GM21528 (cell line): ENCODE data around the gene RAB27B.

Experiments
- ATAC-seq: cut with Tn5 transposase; IDR thresholded peaks from one replicate; pipeline ENCODE4 v1.9.1; 2021; ENCODE audit warnings: mild to moderate bottlenecking, moderate library complexity; ENCODE audit not compliant: unreplicated experiment, low FRiP score

The RAB27B gene

DNA sequence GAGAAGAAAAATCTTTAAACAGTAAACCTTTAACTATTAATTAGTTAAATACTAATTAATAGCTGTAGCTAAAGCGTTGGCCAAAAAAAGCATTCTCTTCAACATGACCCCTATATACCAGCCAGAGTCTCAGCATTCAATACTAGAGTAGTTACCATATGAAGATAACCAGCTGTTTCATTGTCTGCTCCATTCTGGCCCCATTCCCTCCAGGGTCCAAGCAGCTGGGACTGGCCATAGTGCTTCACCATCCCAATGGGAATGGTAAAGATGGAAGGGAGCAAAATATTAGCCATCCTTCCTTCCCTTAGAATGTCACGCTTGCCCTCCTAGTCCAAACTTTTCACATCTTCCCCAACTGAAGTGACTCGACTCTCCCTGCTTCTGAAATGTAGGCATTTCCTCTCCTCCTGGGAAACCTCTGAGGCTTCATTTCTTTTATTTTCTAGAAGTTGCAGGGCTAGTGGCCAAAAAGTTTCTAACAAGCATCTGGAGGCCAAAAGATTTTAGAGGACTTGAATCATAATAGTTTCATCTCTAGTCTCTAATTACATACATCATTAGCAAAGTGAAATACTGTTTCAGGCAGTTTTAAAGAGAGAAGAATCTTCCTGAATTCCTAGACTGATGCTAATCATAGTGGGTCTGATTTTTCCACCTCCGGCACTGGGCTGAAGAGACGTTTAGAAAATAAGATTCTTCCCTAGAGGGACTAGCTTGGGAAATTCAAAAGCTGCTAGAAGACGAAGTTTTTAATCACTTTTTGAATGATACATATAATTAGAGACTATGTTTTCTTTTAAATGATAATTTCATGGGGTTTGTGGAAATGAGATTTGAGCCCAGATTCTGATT is 78.3 kb downstream of the RAB27B start:
- no peak for ATAC-seq

DNA sequence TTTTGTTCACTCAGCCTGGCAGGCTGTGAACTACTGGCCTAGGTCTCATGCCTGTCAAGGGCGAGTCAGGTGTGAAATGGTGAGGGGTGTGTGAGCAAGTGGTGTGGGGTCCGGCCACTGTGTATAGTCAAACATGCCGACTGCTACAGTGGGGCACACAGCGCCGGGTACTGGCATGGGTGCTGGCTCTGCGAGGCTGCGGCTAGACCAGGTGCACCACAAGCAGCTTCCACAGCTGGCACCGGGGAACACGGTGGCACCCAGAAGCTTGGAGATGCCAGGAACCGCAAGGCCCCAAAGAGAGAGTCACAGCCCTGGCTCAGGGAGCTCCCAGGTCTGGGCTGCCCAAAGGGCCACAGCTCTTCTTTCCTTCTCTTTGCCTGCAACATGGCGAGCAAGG is 81.3 kb downstream of the RAB27B start:
- ATAC-seq, result no peak

DNA sequence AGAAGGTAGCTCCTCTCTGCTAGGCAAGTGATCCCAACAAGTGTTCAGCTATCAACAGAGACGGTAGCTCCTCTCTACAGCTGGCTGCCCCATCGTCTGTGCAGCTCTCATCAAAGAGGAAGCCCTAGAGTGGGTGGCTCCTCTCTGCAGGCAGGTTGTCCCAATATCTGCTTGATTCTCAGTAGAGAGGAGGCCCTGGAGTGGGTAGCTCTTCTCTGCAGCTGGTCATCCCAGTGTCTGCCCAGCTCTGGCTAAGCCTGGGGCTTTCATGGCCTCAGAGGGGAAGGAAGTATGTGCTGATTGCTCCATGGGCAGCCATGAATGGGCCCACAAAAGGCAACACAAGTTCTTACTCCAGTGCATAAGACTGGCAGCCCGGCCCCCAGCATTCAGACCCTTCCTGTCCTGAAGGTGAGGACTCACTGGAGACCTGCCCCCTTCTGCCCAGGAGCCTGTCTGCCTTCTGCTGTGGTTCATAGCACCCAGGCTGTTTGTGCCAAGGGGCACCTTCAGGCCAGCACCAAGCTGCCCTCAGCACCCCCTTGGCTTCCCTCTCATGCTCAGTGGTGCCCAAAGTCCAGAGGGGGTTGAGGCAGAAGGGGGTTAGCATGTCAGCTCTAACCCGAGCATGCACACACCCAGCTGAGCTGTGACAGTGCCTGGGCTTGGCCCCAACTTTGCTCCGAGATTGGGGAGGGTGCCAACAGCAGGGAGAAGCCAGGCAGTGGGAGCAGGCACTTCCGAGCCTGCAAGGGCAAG is 82.1 kb downstream of the RAB27B start:
- no peak for ATAC-seq

DNA sequence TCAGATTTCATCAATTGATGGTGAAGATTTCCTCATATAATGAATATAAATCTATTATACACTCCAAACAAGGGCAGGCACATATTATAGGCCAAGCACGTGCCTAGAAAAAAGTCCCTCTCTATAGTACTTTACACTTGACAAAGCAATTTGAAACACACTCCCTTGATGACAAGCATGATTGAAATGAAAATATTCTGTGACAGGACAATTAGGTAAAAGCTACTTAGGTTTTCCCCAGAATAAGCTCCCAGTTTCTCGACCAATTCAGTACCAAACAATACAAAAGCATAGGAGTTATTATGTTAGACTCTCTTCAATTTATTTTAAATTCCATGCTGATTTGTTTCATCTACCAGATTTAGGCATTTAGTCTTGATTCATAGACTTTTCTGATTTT is 83.3 kb downstream of the RAB27B start:
- ATAC-seq, result no peak

DNA sequence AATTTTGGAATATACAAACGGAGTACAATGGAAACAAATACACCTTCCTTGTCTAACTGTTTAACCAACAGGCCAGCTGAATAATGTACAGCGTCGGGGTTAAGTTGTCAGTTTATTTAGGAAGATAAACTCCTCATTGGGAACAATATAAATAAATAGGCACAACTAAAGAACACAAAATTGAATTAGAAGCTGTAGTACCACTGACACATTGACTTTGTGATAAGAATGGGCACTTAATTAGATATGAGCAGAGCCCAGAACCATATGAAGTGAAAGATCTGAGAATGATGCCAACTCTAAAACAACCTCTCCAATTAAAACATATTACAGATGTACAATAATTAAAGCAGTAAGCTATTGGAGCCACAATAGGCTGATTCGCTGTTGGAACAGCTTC is 86.5 kb downstream of the RAB27B start:
- ATAC-seq, result no peak

DNA sequence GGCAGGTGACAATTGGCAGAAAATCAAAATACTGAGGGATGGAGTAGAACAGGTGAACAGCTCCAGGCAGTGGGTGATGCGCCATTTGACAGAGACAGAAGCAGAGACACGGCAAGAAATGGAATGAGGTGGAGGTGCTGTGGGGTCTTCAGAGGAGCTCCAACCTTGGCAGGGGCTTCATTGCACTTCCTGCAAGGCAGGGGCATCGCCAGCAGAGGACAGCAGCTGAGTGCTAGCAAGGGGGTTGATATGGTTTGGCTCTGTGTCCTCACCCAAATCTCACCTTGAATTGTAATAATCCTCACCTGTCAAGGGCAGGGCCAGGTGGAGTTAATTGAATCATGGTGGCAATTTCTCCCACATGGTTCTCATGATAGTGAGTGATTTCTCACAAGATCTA is 88.2 kb downstream of the RAB27B start:
- no peak for ATAC-seq

DNA sequence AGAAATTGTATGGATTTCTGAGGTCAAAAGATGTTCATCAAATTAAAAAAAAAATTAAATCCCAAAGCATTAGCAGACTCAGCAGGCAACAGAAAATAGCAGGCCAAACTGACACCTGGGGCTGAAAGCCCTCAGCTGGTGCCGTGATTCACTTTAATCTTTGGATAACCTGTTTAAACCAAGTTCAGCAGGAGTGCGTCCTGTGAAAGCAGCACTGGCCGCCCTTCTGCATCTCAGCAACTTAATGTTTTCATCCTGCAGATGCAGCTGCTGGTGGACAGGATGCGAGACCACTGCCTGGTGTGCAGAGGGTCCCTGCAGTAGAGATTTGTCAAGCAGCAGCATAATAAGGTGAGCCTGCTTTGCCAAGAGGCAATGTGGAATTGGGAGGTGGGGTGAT is 89.8 kb downstream of the RAB27B start:
- no peak for ATAC-seq

DNA sequence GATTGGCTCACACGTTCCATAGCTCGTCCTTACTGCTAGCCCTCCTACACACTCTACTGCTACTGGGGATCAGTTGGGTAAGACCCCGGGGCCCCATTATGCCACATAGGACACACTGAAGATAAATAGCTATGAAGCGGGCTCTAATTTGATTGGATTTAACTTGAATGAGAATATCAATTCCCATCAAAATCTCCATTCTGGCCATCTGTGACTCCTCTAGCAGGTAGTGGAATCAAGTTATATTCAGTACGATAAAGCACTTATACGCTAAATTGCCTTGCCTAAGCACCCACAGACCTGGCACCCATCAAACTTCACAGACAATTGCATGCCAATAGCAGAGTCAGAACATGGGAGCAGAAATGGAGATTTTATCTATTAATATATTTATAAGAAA is 91.1 kb downstream of the RAB27B start:
- ATAC-seq, result no peak

DNA sequence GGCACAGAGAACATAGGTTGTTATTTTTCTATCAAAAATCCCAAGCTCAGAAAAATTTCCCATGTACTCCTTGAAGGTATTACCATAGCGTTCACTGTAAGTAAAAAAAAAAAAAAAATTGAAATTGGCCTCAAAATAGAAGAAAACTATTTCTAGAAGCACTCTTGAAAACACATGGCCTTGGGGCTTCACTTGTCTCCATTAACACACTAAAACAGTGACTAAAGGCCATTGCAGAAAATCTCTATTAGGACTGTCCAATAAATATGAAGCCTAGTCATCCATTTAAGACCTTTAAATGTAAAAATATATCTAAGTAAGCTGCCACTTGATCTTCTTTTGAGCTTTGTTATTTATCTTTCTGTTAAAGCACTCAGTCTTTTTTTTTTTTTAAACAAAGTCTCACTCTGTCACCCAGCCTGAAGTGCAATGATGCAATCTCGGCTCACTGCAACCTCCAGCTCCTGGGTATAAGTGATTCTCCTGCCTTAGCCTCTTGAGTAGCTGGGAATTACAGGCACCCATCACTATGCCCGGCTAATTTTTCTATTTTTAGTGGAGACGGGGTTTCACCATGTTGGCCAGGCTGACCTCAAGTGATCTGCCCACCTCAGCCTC is 95.2 kb downstream of the RAB27B start:
- no peak for ATAC-seq

DNA sequence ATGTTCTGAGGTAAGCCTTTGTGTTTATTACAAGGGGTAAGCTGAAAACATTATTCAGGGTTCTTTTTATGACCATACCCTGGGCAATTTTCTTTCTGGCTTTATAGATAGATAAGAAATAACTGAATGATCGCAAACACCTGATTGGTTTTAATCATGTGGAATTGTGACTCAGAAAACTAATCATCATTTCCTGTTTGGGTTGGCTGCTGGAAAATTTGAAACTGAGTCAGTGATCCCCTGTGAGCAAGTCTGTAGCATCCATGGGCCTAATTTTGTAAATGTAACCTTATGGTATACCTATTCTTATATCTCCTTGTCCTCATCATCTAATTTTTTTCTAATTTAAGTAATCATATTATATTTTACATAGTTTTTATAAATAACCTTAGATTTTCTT is 96.7 kb downstream of the RAB27B start:
- no peak for ATAC-seq

DNA sequence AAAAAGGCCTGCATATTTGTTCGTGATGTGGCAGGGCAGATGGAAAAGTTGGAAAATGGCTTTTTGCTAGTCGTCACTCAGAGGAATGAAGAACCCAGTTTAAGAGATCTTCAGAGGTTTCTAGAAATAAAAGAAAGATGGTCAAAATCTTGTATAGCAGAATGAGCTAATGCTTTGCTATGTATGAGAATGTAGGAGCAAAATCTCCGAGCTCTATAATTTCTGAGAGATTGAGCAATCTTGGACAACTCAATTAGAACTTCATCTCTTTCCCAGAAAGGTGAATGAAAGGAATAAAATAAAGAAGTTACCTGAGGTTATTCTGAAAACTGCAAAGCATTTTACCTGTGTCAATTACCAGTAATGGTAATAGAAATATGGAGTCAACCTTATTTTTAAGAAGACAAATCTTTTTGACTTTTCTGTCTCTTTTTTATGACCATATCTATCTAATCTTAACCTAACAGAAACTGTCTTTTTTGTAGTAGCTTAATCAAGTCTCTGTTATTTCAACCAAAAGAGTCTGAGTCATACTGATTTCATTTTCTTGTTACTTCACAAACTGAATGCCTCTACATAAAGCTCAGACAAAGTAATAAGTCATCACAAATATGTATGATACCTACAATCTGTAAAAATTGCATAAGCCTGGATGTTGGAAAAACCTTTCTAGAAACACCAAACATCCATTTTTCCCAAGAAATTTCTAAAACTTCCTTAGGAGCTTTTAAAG is 98.5 kb downstream of the RAB27B start:
- no peak for ATAC-seq

DNA sequence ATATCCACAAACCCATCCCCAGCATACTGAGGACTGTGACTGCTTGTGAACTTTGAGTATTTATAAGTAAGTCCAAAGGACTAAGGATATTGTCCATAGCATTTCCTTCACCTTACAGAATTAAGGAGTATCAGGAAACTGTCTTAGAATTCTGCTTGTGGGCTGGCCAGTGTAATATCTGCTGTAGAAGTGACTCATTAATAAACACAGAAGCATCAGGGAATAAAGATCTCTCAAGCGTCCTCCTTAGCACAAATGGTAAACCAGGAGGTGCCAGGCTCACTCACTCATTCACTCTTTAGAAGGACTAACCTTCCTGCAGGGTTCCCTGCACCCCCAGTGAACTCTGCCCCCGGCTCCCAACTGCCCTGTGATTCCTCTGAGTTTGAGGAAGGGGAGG is 100.0 kb downstream of the RAB27B start:
- ATAC-seq, result no peak

DNA sequence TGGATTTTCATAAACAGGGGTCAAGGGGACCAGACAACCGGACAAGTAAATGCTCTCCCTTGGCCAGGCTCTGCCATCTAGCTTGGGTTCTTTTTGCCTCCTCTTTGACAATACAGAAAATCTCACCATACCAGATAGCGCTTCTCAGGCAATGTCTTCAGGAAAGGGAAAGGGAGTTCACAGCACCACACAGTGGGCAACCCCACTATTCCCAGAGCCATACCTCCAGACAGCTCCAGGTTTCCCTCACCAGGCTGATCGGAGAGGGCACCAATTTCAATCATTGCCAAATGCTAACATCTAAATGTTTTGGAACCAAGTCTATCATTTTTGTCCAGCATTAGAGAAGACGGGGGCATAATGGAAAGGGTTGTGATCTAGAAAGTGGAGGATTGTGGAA is 102.9 kb downstream of the RAB27B start:
- no peak for ATAC-seq

DNA sequence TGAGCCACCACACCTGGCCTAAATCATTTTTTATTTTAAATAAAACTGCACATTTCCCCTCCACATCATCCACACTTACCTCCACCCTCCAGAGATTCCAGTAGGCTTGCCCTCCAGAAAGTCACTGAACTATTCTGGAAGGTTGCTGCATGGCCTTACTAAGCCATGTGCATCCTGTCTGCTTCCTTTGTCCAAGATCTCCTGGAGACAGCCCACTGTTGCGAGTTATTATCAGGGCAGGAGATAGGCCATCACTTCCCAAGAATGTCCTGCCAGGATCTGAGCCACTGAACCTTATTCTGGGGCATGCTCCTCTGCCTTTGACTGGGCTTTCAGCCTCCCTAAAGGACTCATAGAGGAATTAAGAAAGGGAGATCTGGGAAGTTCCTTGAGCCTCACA is 104.2 kb downstream of the RAB27B start:
- ATAC-seq, result no peak

DNA sequence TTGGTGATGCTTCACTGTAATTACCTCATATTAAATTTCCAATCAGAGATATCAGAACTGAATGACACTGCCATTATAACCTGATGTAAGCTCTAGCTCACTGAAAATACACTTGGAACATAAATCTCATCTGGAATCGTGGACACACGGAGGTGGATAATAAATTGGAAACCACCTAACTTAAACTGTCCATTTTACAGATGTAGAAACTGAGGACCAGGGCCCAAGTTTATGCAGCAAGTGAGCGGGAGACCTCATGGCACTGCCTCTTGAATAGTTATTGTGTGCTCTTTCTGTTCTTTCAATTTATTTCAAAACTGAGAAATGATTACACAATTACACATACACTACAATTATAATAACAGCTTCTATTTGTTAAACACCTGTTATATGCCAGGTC is 110.2 kb downstream of the RAB27B start:
- no peak for ATAC-seq

DNA sequence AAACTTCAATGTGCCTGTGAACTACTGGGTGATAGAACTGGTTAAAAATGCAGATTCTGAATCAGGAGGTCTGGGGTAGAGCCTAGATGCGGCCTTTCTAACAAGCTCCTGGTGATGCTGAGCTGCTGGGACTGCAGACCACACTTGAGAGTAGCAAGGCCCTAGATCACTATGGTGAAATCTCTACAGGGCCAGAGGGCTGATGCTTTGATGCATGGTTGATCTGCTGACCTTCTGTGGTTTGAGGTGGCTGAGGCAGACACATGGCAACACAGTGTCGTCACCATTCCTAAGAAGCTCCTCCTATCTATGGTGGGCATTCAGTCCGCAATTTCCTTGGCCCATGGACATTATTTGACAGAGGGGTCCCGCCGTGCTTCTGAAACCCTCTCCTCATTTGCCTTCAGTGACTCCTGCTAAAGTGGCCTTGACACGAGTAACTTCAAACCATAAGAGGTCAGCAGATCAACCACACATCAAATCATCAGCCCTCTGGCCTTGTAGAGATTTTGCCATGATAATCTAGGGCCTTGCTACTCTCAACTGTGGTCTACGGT is 111.2 kb downstream of the RAB27B start:
- no peak for ATAC-seq

DNA sequence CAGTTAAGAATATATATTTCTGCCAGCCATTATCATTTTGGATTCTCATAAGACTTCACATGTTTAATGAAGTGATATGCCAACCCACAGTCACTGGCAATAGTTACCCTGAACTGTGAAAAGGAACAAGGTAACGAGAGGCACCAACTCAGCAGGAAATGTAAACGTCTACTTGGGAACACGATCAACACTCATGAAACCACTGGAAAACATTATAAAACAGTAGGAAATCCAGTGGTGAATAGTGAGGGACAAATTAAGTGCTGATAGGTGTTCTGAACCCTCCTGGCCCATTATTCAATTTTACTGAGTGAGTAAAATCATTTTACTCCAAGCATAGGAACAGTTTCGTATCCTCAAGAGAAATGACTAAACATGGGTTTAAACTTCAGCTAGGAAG is 113.9 kb downstream of the RAB27B start:
- ATAC-seq, result no peak

DNA sequence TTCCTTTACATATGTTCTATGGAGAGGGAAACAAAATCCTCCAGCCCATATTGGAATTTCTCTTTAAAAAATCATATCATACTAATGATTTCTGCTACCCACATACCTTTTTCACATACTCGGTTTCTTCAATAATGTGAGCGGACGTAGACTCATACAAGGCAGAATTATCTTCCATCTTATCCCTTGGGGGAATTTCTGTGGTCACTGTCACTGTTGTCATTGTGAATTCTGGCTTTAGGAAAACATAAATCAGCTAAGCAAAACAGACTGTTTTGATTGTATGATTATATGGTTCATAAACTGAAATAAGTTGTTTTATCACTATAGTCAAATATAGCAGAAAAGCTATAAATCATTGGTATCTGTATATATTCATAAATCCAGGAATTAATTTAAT is 114.3 kb downstream of the RAB27B start:
- ATAC-seq, result no peak
